ENCODE measurements around the gene AHSG. TPM values are rescaled to one million over a fixed set of nuclear protein-coding genes. Genes with fewer than 3 reads are reported as not detected.

AHSG gene
- total RNA-seq, 1 donor from 2014 or later, result not detected

GRCh38 chr3:186635532-186635931, 22.7 kb downstream of the AHSG start:
- H3K36me3 ChIP-seq (ENCODE audit: control insufficient read depth, insufficient read depth, low read length), result no peaks in the 10 kb centered on the region
- no peak for FAIRE-seq
- no peak overlapping the region for H3K4me3 ChIP-seq (ENCODE audit: low read depth, low read length)
- DNase-seq (ENCODE audit: low read depth), result no peak
- no peak for TF ChIP-seq CTCF (IDR thresholded peaks at IDR 0.05; ENCODE audit: insufficient read depth, low read length, severe bottlenecking)
- no peaks in the 10 kb centered on the region for H3K27me3 ChIP-seq (ENCODE audit: control insufficient read depth, insufficient read depth, low read length)

- Histone ChIP-seq H3K27me3 (ENCODE audit: control insufficient read depth, insufficient read depth, low read length) (no peaks in the 10 kb centered on the region), H3K36me3 (ENCODE audit: control insufficient read depth, insufficient read depth, low read length) (no peaks in the 10 kb centered on the region), H3K4me3 (ENCODE audit: low read depth, low read length) (no peak overlapping the region)
- TF ChIP-seq CTCF (IDR thresholded peaks at IDR 0.05; ENCODE audit: insufficient read depth, low read length, severe bottlenecking), result no peak
- FAIRE-seq (peak; percentile 73), DNase-seq (ENCODE audit: low read depth) (no peak)
Measured at GRCh38 chr3:186636536-186636935, 23.7 kb downstream of the AHSG start.

GRCh38 chr3:186637686-186638085, 24.8 kb downstream of the AHSG start:
- no peak overlapping the region for H3K4me3 ChIP-seq (ENCODE audit: low read depth, low read length)
- H3K27me3 ChIP-seq (ENCODE audit: control insufficient read depth, insufficient read depth, low read length), result no peaks in the 10 kb centered on the region
- FAIRE-seq (no peak), DNase-seq (ENCODE audit: low read depth) (no peak)
- no peaks in the 10 kb centered on the region for H3K36me3 ChIP-seq (ENCODE audit: control insufficient read depth, insufficient read depth, low read length)
- TF ChIP-seq CTCF (IDR thresholded peaks at IDR 0.05; ENCODE audit: insufficient read depth, low read length, severe bottlenecking), result no peak

- no peaks in the 10 kb centered on the region for H3K36me3 ChIP-seq (ENCODE audit: control insufficient read depth, insufficient read depth, low read length)
- FAIRE-seq (no peak), DNase-seq (ENCODE audit: low read depth) (no peak)
- no peaks in the 10 kb centered on the region for H3K27me3 ChIP-seq (ENCODE audit: control insufficient read depth, insufficient read depth, low read length)
- TF ChIP-seq CTCF (IDR thresholded peaks at IDR 0.05; ENCODE audit: insufficient read depth, low read length, severe bottlenecking), result no peak
- no peak overlapping the region for H3K4me3 ChIP-seq (ENCODE audit: low read depth, low read length)
Measured at GRCh38 chr3:186638259-186638658, 25.4 kb downstream of the AHSG start.

GRCh38 chr3:186639778-186640472, 27.1 kb downstream of the AHSG start, which contains the start of gene FETUB:
Gene FETUB (plus strand): TSS chr3:186640399. CDS start chr3:186640461, 62 bp downstream.
- no peak for TF ChIP-seq CTCF (IDR thresholded peaks at IDR 0.05; ENCODE audit: insufficient read depth, low read length, severe bottlenecking)
- FAIRE-seq, result no peak
- DNase-seq (ENCODE audit: low read depth), result no peak
- Histone ChIP-seq H3K36me3 (ENCODE audit: control insufficient read depth, insufficient read depth, low read length) (no peaks in the 10 kb centered on the region), H3K27me3 (ENCODE audit: control insufficient read depth, insufficient read depth, low read length) (no peaks in the 10 kb centered on the region), H3K4me3 (ENCODE audit: low read depth, low read length) (no peak within 1 kb of the TSS)

- Histone ChIP-seq H3K4me3 (ENCODE audit: low read depth, low read length) (no peak overlapping the region), H3K27me3 (ENCODE audit: control insufficient read depth, insufficient read depth, low read length) (no peaks in the 10 kb centered on the region), H3K36me3 (ENCODE audit: control insufficient read depth, insufficient read depth, low read length) (no peaks in the 10 kb centered on the region)
- peak; percentile 94 for FAIRE-seq
- no peak for TF ChIP-seq CTCF (IDR thresholded peaks at IDR 0.05; ENCODE audit: insufficient read depth, low read length, severe bottlenecking)
- DNase-seq (ENCODE audit: low read depth), result peak; percentile 88
Measured at GRCh38 chr3:186640473-186640818, 27.6 kb downstream of the AHSG start.

Measured in bronchial epithelial cell (primary cell).